Measurements from ENCODE around the gene SOAT2.

Gene SOAT2, protein sequence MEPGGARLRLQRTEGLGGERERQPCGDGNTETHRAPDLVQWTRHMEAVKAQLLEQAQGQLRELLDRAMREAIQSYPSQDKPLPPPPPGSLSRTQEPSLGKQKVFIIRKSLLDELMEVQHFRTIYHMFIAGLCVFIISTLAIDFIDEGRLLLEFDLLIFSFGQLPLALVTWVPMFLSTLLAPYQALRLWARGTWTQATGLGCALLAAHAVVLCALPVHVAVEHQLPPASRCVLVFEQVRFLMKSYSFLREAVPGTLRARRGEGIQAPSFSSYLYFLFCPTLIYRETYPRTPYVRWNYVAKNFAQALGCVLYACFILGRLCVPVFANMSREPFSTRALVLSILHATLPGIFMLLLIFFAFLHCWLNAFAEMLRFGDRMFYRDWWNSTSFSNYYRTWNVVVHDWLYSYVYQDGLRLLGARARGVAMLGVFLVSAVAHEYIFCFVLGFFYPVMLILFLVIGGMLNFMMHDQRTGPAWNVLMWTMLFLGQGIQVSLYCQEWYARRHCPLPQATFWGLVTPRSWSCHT

DNA sequence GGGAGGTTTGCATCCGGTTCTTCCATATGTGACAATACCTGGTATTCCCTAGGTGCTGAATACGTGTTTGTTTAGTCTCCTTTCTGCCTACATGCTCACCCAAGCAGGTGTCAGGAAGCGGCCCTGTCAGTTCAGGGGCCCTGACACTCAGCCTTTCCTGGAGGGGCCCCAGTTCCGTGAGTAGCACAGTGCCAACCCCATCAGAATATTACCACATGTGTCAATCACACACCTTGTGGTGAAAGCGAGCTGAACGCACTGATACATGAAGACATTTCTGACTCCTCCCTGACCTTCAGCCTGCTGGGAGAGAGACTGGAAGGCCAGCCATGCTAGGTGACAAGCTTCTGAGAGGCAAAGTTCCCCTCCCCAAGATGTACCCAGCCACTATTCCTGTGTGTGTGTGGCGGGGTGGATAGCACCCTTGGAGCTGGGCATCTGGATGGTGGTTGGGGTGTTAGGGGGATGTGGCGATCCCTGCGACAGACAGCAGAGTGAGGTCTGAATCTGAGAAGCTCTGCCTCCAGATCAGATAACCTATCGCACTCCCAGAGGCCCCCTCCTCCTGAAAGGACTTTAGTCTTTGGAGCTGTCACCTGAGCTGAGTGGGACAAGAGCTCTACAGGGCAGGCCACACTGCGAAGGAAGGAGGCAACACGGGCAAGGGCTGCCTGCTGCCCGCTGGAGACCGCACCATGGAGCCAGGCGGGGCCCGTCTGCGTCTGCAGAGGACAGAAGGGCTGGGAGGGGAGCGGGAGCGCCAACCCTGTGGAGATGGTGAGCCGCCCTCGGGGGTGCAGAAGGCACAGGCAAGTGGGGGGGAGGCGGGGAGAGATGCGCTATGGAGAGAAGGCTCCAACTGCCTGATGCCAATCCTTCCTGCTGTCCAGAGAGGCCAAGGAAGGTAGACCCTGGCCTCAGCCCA lies at the start of gene SOAT2:
SOAT2 (plus strand) TSS at position 604 of the 925 bp plus-strand sequence; CDS start at position 696, 92 bp downstream.
- DNase-seq, result no peak

DNA sequence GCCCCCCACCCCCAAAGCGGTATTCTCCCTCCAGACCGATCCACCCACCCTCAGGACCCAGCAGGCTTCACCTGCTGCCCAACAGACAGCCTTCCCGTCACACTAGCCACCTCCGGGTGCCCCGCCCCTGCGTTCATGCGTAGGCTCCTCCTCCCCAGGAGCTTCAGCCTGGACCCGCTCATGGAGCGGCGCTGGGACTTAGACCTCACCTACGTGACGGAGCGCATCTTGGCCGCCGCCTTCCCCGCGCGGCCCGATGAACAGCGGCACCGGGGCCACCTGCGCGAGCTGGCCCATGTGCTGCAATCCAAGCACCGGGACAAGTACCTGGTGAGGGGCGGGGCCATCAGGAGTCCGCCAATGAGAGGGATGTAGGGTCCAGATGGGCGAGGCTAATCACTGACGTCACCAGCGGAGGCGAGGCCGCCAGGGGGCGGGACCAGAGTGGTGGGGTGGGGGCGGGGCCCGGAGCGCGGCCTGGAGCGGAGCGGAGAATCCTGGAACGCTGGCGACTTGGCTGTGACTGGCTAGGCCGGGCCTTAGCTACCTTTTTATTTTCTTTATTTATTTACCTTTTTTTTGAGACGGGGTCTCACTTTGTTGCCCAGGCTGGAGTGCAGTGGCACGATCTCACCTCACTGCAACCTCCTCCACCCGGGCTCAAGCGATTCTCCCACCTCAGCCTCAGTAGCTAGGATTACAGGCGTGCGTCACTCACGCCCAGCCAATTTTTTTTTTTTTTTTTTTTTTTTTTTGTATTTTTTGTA lies 49.0 kb upstream of the SOAT2 start:
- peak; percentile 87 for DNase-seq

DNA sequence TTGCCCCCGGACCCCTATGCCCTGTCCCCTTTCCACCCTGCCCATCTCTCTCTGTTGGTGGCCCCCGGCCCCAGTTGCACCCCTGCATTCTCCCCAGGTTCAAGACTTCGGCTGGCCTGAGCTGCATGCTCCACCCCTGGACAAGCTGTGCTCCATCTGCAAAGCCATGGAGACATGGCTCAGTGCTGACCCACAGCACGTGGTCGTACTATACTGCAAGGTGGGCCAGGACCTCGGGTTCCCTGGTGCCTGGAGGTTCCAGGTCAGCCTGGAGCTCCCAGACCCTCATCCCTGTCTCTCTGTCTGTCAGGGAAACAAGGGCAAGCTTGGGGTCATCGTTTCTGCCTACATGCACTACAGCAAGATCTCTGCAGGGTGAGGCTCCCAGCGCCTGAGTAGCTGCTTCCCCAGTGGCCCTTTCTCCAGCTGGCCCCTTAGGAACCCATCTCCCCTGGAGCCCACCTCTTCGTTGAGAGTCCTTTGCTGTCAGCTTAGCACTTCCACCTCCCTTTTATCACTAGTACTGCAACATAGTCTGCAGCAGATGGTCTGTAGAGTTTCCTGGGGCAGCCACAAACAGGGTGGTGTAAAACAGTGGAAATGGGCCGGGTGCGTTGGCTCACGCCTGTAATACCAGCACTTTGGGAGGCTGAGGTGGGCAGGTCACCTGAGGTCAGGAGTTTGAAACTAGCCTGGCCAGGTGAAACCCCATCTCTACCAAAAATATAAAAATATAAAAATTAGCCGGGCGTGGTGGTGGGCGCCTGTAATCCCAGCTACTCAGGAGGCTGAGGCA lies 47.6 kb upstream of the SOAT2 start:
- DNase-seq, result no peak

DNA sequence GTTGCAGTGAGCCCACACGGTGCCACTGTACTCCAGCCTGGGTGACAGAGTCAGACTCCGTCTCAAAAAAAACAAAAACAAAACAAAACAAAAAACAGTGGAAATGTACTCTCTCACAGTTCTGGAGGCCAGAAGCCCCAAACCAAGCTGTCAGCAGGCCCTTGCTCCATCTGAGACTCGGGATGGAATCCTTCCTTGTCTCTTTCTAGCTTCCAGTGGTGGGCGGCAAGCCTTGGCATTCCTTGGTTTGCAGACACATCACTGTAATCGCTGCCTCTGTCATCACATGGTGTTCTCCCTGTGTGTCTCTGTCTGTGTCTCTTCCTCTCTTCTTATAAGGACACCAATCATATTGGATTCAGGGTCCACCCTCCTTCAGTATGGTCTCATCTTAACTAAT lies 47.0 kb upstream of the SOAT2 start:
- DNase-seq, result no peak

DNA sequence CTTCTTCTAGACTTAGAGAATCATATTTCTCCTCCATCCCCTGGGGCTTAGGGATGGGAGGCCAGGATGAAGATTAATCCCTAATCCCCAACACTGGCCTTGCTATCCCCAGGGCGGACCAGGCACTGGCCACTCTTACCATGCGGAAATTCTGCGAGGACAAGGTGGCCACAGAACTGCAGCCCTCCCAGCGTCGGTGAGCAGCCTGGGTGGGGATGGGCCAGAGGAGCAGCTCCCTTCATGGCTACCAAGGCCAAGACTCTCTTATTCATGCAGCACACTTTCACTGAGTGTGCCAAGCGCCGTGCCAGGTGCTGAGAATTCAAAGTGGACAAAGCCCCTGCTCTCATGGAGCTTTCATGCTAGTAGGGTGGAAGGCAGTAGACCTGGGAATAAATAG lies 46.4 kb upstream of the SOAT2 start:
- DNase-seq, result no peak

DNA sequence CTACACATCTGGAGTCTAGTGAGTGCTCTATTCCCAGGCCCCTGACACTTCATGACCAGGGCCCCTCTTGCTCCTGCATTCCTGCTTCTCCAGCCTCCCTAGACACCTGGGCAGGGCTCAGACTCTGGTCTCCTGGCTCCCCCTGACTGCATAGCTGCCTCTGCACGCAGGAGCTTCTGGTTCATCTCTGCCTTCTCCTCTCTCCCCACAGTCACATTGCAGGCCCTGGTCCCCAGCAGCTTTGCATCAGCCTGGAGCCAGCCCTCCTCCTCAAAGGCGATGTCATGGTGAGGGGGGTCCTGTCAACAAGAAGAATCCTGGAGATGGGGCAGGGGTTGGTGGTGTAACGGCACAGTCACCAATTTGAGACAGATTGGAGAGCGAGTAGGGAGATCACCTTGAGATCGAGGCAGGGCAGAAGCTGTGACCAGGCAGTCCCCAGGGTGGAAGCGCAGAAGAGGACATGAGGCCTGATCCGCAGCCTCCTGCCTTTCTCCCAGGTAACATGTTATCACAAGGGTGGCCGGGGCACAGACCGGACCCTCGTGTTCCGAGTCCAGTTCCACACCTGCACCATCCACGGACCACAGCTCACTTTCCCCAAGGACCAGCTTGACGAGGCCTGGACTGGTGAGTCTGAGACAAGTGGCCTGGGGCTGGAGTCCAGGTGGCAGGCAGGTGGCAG lies 45.3 kb upstream of the SOAT2 start:
- no peak for DNase-seq

DNA sequence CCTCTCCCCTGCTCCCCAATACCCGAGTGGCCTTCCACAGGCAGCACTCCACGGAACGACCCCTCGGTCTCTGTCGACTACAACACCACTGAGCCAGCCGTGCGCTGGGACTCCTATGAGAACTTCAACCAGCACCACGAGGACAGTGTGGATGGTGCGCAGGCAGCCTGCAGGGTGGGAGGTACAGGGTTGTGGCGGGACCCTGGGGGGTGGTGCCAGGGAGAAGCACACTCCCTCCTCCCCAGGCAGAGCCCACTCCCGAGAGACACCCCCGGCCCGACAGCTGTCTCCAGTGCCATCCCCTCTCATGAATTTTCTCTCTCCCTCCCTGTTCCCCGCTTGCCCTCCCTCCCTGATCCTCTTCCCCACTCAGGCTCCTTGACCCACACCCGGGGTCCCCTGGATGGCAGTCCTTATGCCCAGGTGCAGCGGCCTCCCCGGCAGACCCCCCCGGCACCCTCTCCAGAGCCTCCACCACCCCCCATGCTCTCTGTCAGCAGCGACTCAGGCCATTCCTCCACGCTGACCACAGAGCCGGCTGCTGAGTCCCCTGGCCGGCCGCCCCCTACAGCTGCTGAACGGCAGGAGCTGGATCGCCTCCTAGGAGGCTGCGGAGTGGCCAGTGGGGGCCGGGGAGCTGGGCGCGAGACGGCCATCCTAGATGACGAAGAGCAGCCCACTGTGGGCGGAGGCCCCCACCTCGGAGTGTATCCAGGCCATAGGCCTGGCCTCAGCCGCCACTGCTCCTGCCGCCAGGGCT lies 44.4 kb upstream of the SOAT2 start:
- no peak for DNase-seq

DNA sequence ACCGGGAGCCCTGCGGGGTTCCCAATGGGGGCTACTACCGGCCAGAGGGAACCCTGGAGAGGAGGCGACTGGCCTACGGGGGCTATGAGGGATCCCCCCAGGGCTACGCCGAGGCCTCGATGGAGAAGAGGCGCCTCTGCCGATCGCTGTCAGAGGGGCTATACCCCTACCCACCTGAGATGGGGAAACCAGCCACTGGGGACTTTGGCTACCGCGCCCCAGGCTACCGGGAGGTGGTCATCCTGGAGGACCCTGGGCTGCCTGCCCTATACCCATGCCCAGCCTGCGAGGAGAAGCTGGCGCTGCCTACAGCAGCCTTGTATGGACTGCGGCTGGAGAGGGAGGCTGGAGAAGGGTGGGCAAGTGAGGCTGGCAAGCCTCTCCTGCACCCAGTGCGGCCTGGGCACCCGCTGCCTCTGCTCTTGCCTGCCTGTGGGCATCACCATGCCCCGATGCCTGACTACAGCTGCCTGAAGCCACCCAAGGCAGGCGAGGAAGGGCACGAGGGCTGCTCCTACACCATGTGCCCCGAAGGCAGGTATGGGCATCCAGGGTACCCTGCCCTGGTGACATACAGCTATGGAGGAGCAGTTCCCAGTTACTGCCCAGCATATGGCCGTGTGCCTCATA lies 43.7 kb upstream of the SOAT2 start:
- no peak for DNase-seq

DNA sequence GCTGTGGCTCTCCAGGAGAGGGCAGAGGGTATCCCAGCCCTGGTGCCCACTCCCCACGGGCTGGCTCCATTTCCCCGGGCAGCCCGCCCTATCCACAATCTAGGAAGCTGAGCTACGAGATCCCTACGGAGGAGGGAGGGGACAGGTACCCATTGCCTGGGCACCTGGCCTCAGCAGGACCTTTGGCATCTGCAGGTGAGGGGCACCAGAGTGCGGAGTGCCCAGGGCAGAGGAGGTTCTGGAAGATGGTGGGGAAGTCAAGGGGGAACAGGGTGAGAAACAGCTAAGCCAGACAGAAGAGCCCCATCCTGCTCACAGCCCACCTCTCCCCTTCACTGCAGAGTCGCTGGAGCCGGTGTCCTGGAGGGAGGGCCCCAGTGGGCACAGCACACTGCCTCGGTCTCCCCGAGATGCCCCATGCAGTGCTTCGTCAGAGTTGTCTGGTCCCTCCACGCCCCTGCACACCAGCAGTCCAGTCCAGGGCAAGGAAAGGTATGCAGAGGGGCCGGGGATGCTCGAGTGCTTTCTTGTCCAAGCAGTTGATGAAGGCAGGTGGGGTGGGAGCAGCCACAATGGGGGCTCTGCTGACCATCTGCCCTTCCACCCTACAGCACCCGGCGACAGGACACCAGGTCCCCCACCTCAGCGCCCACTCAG lies 43.1 kb upstream of the SOAT2 start:
- DNase-seq, result no peak

DNA sequence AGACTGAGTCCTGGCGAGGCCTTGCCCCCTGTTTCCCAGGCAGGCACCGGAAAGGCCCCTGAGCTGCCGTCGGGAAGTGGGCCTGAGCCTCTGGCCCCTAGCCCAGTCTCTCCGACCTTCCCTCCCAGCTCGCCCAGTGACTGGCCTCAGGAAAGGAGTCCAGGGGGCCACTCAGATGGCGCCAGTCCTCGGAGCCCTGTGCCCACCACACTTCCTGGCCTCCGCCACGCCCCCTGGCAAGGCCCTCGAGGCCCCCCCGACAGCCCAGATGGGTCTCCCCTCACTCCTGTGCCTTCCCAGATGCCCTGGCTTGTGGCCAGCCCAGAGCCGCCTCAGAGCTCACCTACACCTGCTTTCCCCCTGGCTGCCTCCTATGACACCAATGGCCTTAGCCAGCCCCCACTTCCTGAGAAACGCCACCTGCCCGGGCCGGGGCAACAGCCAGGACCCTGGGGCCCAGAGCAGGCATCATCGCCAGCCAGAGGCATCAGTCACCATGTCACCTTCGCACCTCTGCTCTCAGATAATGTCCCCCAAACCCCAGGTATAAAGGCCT lies 42.5 kb upstream of the SOAT2 start:
- no peak for DNase-seq

DNA sequence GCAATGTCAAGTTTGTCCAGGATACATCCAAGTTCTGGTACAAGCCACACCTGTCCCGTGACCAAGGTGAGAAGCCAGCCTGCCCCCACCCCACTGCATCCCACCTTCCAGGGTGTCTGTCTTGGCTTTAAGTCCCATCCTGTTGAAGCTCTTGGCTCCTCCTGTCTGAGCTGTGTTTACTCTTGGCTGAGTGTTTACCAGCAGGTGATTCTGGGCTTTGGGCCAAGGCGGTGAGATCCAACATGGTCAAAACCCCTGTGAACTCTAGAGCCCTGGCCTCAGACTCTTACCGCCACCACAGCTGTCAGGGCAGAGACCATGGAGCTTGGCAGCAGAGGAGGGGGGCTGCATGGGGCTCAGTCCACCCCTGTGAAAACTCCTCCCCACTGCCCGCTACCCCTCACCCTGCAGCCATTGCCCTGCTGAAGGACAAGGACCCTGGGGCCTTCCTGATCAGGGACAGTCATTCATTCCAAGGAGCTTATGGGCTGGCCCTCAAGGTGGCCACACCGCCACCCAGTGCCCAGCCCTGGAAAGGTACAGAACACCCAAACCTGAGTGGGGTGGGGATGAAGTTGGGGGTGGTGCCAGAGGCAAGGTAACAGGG lies 41.8 kb upstream of the SOAT2 start:
- DNase-seq, result no peak

DNA sequence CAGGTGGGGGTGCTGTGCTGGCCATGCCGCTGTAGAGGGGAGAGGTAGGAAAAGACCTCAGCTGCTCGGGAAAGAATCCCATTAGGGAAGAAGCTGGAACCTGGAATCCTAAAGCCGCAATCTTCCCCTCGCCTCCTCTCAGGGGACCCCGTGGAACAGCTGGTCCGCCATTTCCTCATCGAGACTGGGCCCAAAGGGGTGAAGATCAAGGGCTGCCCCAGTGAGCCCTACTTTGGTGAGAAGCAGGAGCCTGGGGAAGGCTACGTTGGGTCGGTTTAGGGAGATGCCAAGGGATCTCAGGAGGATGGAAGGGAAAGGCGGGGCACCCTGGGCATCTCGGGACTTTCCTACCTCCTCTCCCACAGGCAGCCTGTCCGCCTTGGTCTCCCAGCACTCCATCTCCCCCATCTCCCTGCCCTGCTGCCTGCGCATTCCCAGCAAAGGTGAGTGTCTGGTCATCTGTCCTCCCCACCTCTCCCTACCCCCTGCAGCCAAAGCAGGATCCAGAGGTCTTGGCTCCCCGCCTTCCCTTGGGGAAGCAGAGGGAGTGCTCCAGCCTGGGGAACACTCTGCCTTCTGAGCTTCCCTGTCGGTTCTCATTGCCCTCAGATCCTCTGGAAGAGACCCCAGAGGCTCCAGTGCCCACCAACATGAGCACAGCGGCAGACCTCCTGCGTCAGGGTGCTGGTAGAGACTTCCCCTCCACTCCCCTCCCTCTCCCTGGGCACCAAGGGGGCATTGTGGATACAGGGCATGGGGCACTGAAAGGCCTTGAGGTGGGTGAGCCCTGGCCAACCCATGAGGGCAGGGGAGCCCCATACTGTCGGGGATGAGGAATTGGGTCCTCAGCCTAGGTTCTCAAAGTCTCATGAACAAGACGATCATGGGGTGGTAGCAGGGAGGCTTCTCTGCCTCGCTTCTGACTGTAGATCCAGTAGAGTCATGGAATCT lies 41.0 kb upstream of the SOAT2 start:
- DNase-seq, result no peak

DNA sequence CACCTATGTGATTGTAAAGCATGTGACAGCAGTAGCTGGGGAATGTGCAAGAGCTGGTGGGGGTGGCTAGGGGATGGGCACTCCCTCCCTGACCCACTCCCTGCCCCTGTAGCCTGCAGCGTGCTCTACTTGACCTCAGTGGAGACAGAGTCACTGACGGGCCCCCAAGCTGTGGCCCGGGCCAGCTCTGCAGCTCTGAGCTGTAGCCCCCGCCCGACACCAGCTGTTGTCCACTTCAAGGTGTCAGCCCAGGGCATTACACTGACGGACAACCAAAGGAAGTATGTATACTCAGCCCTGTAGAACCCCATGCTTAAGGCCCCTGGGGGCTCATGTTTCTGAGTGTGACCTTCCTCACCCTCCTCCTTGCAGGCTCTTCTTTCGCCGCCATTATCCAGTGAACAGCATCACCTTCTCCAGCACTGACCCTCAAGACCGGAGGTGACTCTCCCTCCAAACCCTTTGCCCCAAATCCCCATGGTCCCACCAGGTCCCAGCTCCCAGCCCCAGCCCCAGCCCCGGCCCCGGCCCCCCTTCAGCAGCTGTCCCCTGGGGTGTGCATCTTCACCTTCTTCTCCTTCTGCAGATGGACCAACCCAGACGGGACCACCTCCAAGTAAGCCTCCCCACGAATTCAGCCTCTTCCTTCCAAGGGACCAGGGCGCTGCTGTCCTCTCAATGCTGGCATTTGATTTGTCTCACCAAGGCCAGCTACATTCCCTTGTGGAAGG lies 40.1 kb upstream of the SOAT2 start:
- DNase-seq, result no peak

DNA sequence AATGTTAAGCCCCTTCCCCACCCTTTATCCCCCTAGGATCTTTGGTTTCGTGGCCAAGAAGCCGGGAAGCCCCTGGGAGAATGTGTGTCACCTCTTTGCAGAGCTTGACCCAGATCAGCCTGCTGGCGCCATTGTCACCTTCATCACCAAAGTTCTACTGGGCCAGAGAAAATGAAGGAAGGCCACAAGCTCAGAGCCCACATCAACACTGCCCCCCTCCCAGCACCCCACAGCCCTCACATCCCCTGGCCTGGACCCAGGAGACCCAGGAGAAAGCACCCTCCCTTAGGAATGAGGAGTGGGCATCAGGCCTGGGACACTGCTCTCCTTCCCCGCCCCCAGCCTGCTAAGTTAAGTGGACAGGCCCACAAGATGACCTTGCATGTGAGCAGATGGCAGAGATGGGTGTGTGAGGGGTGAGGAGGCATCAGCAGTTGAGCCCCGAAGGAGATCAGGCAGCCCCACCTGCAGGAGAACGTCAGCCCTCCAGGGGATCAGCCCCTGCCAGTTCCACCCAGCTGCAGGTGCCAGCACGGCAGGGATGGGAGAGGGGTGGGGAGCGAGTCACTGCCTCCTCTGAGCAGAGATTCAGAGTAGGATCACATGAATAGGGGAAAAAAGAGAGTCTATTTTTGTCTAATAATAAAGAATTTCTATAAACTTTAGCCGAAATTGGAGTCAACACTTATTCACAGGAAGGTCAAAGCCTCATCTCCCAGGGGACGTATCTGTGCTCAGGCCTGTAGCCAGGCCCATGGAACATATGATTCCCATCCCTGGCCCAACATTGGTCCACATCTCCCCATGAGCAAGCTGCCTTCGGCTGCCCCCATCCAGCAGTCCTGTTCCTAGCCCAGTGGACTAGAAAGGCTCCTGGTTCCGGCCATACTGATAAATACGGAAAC lies 39.3 kb upstream of the SOAT2 start:
- DNase-seq, result no peak

DNA sequence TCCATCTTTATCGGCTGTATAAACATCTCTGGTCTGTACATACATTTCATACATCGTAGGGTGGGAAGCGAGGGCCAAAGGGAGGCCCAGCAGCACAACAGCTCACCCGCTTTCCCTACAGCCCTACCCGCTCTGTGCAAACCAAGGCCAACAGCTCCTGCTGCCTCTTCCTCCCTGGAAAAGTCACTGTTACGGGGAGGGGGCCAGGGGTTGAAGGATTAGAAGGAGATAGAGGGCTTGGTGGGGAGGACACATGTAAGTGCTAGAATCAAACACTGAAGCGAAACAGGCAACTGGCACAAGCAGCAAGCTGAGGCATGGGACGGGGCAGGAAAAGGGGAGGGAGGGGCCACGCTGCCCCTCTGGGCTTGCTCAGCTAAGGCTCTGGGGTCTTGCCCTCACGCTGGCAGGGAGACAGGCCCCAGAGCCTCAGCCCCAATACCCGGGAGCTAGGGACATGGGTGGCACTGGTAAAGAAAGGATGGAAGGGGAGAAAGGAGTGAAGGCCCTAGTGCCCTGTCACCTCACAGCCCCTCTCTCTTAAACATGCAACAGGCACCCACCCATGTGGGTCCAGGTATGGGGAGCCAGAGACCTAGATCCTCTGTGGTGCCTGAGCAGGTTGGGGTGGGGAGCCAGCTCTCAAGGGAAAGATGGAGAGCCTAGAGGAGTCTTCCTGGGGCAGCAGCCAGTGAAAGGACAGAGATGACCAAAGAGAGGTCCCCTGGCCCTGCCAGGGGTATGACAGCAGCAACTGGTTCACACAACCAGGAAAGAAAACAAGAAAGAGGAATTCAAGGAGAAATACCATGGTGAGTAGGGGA lies 38.5 kb upstream of the SOAT2 start:
- no peak for DNase-seq
